OCI-LY7 (cell line): ENCODE data around the gene CXCL5.

Source experiments
- EZH2phosphoT487 ChIP-seq: fragments of 200-600 bp; sonication (generic); IDR thresholded peaks from 2 replicates; pipeline ENCODE4 v1.6.1; 2018; ENCODE audit warnings: low read depth, borderline replicate concordance, mild to moderate bottlenecking, mixed run types, antibody characterized with exemption, low read length, moderate library complexity, mixed read lengths
- TF ChIP-seq, protein P1 (sequence below): fragments of 200-600 bp; sonication (generic); conservative IDR thresholded peaks from 2 replicates; pipeline ENCODE4 v1.5.1; 2014; ENCODE audit warnings: mild to moderate bottlenecking, antibody characterized with exemption, low read length, moderate library complexity, mixed read lengths

GRCh38 chr4:74033739-74034138 is 35.3 kb upstream of the CXCL5 start:
- TF ChIP-seq, protein P1, sequence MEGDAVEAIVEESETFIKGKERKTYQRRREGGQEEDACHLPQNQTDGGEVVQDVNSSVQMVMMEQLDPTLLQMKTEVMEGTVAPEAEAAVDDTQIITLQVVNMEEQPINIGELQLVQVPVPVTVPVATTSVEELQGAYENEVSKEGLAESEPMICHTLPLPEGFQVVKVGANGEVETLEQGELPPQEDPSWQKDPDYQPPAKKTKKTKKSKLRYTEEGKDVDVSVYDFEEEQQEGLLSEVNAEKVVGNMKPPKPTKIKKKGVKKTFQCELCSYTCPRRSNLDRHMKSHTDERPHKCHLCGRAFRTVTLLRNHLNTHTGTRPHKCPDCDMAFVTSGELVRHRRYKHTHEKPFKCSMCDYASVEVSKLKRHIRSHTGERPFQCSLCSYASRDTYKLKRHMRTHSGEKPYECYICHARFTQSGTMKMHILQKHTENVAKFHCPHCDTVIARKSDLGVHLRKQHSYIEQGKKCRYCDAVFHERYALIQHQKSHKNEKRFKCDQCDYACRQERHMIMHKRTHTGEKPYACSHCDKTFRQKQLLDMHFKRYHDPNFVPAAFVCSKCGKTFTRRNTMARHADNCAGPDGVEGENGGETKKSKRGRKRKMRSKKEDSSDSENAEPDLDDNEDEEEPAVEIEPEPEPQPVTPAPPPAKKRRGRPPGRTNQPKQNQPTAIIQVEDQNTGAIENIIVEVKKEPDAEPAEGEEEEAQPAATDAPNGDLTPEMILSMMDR, result no peak
- TF ChIP-seq EZH2phosphoT487, result no peak
